GM18858 (cell line): ENCODE measurements around the gene PFAS.

Source experiments
- ATAC-seq: cut with Tn5 transposase; IDR thresholded peaks from one replicate; pipeline ENCODE4 v1.9.1; 2021; ENCODE audit not compliant: unreplicated experiment

Gene PFAS

DNA sequence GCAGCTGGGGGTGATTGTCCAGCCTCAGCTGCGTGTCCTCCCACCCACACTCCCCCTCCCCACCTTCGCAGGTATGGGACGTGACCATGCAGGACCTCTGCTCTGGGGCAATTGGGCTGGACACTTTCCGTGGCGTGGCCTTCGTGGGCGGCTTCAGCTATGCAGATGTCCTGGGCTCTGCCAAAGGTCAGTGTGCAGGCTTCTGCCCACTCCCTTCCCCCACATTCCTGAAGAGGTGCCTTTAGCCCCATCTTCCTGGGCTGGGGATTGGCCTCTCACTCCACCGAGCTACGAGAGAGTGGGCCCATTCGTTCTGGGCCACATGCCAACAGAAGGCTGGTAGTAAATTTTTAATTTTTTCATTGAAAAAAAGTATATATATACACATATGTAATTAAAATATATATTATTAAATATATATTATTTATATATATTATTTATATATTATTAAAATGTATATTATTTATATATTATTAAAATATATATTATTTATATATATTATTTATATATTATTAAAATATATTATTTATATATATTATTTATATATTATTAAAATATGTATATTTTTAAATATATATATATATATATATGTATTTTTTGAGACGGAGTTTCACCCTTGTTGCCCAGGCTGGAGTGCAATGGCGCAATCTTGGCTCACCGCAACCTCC is 18.5 kb downstream of the PFAS start:
- ATAC-seq = no peak

DNA sequence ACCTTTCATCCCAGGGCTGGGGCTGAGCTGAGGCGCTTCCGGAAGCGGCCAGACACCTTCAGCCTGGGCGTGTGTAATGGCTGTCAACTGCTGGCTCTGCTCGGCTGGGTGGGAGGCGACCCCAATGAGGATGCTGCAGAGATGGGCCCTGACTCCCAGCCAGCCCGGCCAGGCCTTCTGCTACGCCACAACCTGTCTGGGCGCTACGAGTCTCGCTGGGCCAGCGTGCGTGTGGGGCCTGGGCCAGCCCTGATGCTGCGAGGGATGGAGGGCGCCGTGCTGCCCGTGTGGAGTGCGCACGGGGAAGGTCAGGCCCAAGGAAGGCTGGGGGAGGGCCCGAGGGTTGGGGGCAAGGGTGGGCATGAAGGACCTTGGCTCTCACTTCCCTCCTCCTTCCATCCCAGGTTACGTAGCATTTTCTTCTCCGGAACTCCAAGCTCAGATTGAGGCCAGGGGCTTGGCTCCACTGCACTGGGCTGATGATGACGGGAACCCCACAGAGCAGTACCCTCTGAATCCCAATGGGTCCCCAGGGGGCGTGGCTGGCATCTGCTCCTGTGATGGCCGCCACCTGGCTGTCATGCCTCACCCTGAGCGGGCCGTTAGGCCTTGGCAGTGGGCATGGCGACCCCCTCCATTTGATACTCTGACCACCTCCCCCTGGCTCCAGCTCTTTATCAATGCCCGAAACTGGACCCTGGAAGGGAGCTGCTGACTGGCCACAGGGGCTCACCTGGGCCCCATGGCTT is 19.6 kb downstream of the PFAS start:
- ATAC-seq = no peak

DNA sequence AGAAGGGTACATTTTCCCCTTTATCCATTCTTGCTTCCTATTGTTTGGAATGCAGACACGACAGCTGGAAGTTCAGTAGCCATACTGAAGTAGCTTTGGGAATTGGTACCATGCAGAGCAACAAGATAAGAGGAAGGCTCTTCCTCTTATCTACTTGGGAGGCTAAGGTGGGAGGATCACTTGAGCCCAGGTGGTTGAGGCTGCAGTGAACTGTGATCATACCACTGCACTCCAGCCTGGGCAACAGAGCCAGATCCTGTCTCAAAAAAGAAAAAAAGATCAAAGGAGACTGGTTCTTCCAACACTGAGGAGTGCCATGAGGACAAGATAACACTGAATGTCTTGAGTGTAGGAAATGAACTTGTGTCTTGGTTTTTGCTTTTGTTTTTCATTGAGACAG is 23.3 kb downstream of the PFAS start:
- ATAC-seq = no peak

DNA sequence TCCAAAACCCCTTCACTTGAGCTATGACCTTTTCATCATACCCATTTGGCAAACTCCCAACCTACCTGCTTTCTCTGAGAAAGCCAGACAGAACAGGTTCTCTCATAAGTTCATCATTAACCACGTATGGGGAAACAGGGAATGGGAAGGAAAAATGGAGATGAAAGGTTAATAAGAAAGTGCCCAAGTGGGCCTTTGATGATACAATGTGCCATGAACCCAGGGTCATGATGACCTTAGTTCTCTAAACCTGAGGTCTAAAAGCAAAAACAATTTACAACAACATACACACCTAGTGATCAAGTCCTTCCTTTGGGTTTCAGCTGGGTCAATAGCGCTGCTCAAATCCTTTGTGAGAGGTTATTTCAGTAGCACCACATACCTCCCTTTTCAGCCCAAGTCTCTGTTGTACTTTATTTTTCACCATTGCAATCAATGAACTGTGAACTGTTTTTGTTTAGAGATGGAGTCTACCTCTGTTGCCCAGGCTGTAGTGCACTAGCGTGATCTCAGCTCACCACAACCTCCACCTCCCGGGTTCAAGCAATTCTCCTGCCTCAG is 24.9 kb downstream of the PFAS start:
- no peak for ATAC-seq

DNA sequence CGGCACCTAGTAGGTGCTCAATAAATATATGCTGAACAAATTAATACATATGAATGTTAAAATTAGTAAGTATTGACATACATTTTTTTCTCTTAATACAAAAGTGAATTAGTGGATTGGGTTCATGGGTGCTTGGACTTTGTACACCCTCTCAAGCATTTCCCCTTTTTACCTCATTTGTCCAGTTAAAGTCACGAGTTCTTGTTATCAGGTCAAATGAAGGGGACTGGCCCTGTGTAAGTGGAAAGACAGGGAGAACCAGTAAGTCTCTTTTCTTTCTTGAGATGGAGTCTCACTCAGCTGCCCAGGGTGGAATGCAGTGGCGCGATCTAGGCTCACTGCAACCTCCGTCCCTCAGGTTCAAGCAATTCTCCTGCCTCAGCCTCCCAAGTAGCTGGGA is 25.7 kb downstream of the PFAS start:
- ATAC-seq = no peak

DNA sequence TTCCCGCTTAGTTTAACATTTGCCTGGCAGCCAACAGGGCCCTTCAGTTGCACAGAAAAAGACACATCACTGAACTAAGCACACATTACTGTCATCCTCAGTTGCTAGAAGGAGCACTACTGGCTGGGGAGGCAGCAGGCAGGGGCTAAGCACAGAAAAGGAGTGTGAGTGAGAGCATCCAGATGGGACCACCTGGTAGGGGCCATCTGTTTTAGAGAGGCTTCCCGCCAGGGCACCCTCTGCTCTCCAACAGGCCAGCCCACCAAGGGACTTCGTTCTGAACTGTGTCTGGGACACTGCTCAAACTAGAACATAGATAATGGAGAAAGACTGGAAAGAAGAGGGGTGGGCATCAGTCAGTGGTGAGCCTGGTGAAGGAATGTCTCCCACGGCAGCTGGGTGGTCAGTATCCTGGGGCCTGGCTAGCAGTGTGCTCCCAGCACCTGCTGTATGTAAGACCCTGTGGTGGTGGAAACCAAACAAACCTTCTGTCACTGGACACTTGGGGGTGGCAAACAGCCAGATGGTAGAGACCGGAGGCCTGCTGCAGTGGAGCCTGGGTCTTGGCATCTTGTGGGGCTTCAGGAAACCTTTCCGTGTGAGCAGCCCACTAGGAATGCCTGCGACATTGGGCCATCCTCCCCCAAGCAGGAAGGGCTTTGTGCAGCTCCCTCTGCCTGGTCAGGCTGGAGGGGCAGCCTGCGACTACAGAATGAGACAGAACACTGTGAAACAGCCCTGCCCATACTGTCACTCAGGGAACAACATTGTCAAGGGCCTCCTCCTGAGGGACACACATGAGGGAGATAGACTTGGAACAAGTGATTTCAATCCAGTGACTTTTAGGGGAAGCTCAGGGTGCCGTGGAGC is 26.6 kb downstream of the PFAS start:
- no peak for ATAC-seq

DNA sequence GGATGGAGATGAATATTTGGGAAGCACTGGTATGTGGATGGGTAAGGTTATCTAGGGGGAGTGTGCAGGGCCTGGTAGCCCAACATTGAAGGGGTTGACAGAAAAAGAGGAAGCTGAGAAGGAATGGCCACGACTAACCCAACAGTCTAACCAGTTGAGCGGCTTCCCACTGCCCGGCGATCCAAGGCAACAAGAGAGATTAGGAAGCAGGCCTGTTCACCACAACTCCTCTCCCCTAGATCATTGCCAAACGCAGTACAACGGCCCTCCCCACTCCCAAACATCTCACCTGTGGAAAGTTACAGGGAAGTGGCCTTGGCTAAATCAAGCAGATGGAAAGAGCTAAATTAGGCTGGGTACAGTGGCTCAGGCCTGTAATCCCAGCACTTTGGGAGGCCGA is 28.2 kb downstream of the PFAS start:
- ATAC-seq = no peak

DNA sequence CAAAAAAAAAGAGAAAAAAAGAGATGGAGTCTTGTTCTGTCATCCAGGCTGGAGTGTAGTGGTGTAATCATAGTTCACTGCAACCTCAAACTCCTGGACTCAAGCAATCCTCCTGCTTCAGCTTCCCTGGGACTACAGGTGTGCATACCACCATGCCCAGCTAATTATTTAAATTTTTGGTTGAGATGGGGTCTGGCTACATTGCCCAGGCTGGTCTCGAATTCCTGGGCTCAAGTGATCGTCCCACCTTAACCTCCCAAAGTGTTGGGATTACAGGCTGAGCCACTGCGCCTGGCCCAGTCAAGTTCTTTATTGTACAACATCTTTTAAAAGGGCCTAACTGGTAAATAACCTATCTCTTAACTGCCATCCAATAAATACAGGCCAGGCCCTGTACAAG is 33.3 kb downstream of the PFAS start:
- ATAC-seq = no peak

DNA sequence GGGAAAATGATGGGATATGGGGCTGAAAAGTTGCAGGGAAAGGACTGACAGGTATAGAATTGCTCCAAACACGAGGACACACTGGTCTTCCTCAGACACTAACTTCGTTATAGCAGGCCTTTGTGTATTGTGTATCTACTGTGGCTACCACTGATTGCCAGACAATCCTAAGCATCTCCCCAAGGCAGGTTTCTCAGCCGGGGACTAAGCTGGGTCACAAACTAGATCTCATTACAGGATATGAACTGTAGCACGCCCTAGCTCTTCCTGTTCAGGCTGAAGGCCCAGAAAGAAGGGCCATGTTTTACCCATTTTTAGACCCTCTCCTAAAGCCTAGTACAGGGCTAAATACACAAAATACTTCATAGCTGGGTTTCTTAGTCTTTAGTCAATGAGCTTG is 34.3 kb downstream of the PFAS start:
- no peak for ATAC-seq

DNA sequence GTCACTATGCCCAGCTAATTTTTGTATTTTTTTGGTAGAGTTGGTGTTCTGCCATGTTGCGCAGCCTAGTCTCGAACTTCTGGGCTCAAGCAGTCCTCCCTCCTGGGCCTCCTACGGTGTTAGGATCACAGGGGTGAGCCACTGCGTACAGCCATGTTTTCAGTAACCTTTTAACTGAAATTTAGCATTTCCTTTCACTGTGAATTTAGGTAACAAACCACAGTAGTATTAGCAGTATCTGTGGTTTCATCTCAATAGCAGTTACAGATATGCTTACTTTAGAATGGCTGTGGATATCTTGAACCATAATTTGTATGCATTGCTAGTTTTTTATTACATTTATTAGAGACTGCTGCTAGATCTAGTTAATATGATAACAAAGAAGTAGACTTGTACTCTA is 35.0 kb downstream of the PFAS start:
- no peak for ATAC-seq

DNA sequence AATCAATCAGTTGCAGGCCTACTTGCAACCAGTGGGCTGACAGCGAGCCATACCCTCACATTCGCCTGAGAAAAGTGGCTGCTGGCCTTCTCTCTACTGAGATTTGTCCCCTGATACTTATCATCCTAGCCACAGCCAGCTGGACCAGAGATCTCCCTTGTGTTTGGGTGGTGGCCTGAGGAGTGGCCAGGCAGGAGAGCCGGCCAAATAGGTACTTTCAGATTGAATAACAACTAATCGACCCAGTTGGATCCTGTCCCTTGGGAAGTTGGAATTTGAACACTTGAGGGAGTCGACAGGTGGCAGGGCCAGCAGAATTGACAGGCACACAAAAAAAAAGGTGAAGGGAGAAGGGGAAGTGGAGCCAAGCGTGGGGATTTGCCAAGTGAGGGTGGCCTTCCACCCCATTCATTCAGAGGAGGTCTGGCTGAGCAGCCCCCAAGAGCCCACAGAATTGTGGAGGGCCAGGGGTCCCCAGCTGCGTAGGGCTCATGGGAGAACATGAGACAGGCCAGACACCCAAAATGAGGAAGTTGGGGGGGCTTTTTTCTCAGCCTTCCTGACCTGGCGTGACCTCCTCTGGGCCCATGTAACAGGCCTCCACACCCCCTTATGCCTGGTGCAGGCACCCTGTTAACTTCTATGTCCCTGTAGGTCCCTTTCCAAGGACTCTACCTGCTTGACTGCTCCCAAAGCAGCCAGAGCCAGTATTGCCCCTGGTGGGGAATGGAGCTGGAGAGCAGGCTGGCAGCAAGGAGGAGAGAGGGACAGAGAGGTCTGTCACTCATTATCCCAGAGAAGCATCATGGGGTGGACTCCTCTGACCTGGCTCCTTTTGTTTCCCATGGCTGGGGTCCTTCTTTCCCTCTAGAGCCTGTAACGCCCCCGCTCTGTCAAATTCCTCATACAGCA is 36.4 kb downstream of the PFAS start:
- ATAC-seq = no peak

DNA sequence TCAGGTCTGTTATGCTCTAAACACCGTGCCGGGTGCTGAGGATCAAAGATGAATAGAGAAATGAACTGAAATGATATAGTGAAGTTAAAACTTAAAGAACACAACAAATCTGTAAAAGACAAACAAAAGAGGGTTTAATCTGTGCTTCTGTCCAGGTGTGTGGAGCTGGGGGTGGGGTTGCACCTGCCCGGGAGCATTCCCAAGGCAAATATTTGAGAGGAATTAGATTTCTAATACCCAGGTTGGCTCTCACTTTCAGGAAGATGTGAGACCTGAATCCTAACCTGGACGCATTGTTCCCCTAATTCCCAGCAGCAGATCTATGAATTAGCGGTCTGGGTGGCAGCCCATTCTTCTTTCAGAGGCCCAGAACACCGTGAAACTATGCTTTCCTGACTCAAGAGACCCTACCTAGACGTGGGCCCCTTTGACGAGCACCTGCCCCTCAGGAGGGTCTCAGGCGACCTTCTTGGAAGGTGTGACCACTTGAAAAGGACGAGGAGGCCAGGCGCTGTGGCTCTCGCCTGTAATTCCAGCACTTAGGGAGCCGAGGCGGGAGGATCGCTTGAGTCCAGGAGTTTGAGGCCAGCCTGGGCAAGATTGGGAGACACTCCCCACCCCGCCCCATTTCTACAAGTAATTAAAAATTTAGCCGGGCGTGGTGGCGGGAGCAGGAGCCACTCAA is 38.7 kb downstream of the PFAS start:
- ATAC-seq = no peak

DNA sequence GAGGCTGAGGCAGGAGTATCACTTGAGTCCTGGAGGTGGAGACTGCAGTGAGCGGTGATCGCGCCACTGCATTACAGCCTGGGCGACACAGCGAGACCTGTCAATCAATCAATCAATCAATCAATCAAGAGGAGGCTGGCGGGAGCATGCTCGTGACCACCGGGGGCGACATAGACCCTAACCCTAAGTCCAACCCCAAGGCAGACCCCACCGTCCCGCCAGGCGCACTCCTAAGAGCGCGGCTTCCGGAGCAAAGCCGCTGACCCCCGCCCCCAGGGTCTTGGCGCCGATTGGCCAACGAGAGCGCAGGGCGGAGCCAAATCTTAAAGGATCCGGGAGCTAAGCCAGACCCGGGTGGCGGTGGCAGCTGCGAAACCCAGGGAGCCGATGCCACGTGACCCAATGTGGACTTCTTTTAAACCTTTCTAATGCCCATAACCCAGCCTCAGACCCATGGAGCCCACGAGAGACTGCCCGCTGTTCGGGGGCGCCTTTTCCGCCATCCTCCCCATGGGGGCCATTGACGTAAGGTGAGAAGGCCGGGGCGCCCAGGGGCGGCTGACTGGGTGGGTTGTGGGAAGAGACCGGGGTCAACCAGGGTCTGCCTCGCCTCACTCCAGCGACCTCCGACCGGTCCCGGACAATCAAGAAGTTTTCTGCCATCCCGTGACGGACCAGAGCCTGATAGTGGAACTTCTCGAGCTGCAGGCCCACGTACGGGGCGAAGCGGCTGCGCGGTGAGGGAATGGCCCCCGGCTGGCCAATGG is 39.4 kb downstream of the PFAS start, which contains the start of gene RANGRF:
RANGRF (plus strand) TSS at position 335 of the 767 bp plus-strand sequence; CDS start at position 454, 119 bp downstream.
- peak; percentile 48 for ATAC-seq

DNA sequence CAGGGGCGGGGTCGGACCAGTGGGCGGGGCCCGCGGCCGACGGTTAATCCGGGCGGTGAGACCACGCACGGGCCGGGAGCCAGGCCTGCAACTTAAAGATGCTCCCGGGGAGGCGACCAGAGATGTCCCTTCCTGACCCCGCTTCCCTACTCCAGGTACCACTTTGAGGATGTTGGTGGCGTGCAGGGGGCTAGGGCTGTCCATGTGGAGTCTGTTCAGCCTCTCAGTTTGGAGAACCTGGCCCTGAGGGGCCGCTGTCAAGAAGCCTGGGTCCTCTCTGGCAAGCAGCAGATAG is 40.0 kb downstream of the PFAS start:
- peak; percentile 30 for ATAC-seq

DNA sequence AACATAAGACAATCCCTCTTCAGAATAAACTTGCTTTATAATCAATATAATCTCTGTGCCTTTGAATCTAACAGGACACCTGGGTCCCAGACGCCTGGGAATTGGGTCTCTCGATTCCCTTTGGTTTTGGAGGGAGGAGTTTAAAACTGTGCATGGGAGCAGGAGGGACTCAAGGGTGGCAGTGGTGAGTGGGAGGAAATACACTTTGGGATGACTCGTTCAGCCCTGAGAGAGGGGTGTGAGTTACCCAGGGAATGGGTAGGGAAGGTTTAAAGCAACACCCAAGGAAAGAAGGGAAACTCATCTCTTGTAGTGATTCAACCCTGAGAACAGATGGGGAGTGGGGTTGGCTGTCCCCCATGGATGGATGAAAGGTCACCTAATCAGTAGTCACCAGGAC is 41.0 kb downstream of the PFAS start:
- ATAC-seq = no peak

DNA sequence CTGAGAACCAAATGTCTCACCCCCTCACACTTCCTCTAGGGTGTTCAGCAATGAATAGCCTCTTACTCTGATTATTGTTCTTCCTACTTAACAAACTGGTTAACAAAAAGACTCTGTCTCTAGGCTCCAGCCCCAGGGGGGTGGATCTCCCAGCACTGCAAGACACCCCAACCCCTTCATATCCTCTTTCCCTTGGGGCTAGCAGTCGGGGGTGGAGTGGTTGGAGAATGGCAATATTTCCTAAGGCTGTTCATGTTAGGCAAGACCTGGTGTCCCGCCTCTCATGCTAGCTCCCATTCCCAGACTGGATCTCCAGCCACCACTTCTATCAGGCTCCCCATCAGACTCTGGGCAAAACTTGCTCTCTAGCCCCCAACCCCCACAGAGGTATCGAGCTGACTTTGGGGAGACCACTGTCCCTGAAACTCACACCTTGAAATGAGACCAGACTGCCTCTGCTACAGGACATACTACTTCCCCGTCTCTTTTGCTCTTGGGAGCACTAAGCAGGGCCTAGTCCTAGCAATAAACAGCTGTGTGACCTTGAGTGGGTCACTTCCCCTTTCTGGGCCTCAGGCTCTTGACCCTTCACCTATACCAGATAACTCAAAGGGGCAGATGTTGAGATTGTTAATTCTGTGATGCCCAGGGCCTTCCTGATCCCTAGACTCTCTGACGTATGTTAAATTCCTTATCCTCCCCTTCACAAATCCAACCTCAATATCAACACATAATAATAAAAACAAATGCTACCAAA is 43.7 kb downstream of the PFAS start:
- no peak for ATAC-seq

DNA sequence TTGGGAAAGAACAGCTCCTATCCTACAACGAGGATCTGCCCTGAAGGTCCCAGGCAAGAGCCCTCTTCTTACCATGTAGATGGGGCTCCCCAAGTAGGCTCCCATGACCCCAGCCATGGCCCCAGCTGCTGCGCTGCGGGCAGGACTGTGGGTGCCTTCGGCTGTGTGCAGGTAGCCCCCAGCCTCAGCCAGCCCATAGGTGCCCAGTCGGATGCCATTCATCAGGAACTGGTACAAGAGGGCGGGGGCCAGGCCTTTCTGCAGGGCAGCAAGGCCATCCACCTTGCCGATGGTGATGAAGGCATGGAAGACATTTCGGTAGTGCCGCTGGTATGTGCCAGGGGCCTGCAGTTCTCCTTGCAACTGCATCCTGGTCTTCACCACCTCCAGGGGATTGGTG is 45.3 kb downstream of the PFAS start:
- no peak for ATAC-seq

DNA sequence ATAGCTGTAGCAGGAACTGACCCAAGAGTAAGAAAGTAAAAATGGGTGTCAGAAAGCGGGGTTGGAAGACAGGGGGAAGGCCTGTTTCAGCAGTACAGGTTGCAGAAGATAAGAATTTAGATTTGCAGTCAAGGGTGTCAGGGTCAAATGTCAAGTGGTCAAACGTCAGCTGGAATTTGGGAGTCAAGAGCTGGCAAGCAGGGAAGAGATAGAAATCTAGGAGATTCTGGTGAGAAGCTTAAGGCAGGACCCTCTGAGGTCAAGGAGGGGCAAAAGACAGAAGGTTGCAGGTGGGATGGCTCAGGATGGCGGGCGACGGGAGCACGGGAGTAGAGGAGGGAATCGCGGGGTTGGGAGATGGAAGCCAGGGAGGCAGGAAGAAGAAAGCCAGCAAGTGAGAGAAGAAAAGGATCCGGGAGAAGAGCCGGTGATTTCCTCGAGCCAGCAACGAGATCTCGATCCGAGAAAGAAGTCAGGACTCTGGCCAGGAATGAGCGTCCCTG is 45.8 kb downstream of the PFAS start:
- ATAC-seq = no peak
